RWPE2 (cell line): Measurements from ENCODE around the gene KRTCAP3.
A peak's percentile ranks its signal among the peaks of the same experiment; 100 is the strongest.

Source experiments
- ATAC-seq: fragments of 200-7000 bp; cut with Tn5 transposase; 3 replicates; pipeline ENCODE4 v1.9.1; 2021; ENCODE audit warnings: low read depth
- DNase-seq: peaks from one replicate; pipeline ENCODE4 v3.0.0-alpha.2; 2020; ENCODE audit warnings: low spot score
- H3K27ac ChIP-seq: fragments of 450-650 bp; 2 replicates; pipeline ENCODE4 v1.5.1; 2017; ENCODE audit warnings: mild to moderate bottlenecking; ENCODE audit not compliant: poor library complexity, severe bottlenecking
- H3K27me3 ChIP-seq: fragments of 250-450 bp; sonication (Bioruptor Pico); 2 replicates; pipeline ENCODE4 v1.5.1; 2021; ENCODE audit warnings: mild to moderate bottlenecking, moderate library complexity; ENCODE audit not compliant: insufficient read depth, poor library complexity, severe bottlenecking
- H3K36me3 ChIP-seq: fragments of 250-450 bp; sonication (Bioruptor Pico); 2 replicates; pipeline ENCODE4 v1.5.1; 2020; ENCODE audit warnings: low read depth, mild to moderate bottlenecking, moderate library complexity
- H3K4me1 ChIP-seq: fragments of 250-450 bp; sonication (Bioruptor Pico); 2 replicates; pipeline ENCODE4 v1.5.1; 2021; ENCODE audit warnings: mild to moderate bottlenecking, moderate library complexity; ENCODE audit not compliant: insufficient read depth, poor library complexity, severe bottlenecking
- H3K4me3 ChIP-seq: fragments of 250-450 bp; sonication (Bioruptor Pico); 2 replicates; pipeline ENCODE4 v1.5.1; 2021; ENCODE audit warnings: mild to moderate bottlenecking, moderate library complexity; ENCODE audit not compliant: severe bottlenecking
- H3K9me3 ChIP-seq: fragments of 250-450 bp; sonication (Bioruptor Pico); 2 replicates; pipeline ENCODE4 v1.5.1; 2021; ENCODE audit warnings: mild to moderate bottlenecking, moderate library complexity; ENCODE audit not compliant: severe bottlenecking
- TF ChIP-seq, protein P1 (sequence below): fragments of 450-650 bp; IDR thresholded peaks from one replicate; pipeline ENCODE4 v1.5.1; 2017; ENCODE audit warnings: mild to moderate bottlenecking, moderate library complexity; ENCODE audit not compliant: poor library complexity, severe bottlenecking

Gene KRTCAP3, protein sequence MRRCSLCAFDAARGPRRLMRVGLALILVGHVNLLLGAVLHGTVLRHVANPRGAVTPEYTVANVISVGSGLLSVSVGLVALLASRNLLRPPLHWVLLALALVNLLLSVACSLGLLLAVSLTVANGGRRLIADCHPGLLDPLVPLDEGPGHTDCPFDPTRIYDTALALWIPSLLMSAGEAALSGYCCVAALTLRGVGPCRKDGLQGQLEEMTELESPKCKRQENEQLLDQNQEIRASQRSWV

DNA sequence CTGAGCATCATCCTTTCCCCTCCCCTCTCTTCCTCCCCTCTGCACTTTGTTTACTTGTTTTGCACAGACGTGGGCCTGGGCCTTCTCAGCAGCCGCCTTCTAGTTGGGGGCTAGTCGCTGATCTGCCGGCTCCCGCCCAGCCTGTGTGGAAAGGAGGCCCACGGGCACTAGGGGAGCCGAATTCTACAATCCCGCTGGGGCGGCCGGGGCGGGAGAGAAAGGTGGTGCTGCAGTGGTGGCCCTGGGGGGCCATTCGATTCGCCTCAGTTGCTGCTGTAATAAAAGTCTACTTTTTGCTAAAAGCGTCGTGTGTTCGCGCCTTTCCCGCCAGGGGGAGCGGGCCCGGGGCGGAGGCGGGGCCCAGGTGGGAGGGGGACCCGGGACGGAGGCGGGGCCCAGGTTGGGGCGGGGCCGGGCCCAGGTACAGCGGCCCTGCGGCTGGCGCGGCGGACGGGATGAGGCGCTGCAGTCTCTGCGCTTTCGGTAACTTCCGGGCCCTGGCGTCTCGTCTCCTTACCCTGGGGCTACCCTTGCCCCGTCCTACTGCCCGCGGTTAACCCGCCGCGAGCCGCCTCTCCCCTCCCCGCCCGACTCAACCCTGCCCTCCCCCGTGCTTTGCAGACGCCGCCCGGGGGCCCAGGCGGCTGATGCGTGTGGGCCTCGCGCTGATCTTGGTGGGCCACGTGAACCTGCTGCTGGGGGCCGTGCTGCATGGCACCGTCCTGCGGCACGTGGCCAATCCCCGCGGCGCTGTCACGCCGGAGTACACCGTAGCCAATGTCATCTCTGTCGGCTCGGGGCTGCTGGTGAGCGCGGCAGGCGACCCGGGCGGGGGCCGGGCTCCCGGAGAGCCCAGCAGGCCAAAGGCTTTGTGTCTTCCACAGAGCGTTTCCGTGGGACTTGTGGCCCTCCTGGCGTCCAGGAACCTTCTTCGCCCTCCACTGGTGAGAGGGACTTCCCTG, at the start of gene KRTCAP3:
TSS of gene KRTCAP3 (plus strand) at position 424 of the 962 bp plus-strand sequence. CDS start at position 456, 32 bp downstream.
- no peaks in the 10 kb centered on the region for H3K9me3 ChIP-seq
- no peaks in the 10 kb centered on the region for H3K27me3 ChIP-seq
- DNase-seq, result peak; percentile 83
- H3K4me1 ChIP-seq, result peaks cover 11% of the 10 kb centered on the region
- peak within 1 kb of the TSS; percentile 44 for H3K27ac ChIP-seq
- H3K36me3 ChIP-seq, result peaks cover 47% of the 10 kb centered on the region
- TF ChIP-seq, protein P1, sequence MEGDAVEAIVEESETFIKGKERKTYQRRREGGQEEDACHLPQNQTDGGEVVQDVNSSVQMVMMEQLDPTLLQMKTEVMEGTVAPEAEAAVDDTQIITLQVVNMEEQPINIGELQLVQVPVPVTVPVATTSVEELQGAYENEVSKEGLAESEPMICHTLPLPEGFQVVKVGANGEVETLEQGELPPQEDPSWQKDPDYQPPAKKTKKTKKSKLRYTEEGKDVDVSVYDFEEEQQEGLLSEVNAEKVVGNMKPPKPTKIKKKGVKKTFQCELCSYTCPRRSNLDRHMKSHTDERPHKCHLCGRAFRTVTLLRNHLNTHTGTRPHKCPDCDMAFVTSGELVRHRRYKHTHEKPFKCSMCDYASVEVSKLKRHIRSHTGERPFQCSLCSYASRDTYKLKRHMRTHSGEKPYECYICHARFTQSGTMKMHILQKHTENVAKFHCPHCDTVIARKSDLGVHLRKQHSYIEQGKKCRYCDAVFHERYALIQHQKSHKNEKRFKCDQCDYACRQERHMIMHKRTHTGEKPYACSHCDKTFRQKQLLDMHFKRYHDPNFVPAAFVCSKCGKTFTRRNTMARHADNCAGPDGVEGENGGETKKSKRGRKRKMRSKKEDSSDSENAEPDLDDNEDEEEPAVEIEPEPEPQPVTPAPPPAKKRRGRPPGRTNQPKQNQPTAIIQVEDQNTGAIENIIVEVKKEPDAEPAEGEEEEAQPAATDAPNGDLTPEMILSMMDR, result peak; percentile 83
- ATAC-seq, result peak; percentile 91
- peak within 1 kb of the TSS; percentile 44 for H3K4me3 ChIP-seq

DNA sequence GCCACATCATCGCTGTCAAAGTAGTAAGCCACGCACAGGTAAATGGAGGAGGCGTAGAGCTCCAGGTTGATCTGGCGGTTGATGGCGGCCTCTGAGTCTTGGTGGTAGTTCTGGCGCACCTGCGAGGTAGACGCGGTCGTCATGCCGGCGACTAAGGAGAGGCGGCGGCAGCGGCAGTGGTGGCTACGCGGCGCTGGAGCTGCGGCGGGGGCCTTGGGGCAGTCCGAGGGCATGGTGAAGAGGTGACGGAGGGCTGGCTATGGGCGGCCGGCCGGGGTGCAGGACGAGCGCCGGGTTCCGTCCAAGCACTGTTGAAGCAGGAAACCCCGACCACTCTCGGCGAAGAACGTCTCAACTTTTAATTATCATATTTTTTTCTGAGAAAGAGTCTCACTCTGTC, 49.0 kb upstream of the KRTCAP3 start:
- no peak for ATAC-seq
- Histone ChIP-seq H3K9me3 (no peaks in the 10 kb centered on the region), H3K36me3 (peaks cover 15% of the 10 kb centered on the region), H3K4me1 (no peaks in the 10 kb centered on the region), H3K27ac (no peak overlapping the region), H3K4me3 (no peak overlapping the region), H3K27me3 (no peaks in the 10 kb centered on the region)
- DNase-seq, result no peak
- TF ChIP-seq, protein P1, result no peak

DNA sequence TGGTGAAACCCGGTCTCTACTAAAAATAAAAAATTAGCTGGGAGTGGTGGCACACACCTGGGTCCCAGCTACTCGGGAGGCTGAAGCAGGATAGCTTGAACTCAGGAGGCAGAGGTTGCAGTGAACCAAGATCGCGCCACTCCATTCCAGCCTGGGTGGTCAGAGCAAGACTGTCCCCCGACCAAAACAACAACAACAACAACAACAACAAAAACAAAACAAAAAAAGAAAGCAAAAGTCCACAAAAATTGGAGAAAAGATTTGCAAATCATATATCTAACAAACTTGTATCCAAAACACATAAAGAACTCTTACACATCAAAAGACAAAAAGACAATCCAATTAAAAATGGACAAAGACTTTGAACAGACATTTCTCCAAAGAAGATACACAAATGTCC, 43.2 kb upstream of the KRTCAP3 start:
- Histone ChIP-seq H3K4me1 (no peaks in the 10 kb centered on the region), H3K27me3 (no peaks in the 10 kb centered on the region), H3K27ac (no peak overlapping the region), H3K9me3 (no peaks in the 10 kb centered on the region), H3K4me3 (no peak overlapping the region), H3K36me3 (peaks cover 46% of the 10 kb centered on the region)
- TF ChIP-seq, protein P1, result no peak
- no peak for ATAC-seq
- DNase-seq, result no peak

DNA sequence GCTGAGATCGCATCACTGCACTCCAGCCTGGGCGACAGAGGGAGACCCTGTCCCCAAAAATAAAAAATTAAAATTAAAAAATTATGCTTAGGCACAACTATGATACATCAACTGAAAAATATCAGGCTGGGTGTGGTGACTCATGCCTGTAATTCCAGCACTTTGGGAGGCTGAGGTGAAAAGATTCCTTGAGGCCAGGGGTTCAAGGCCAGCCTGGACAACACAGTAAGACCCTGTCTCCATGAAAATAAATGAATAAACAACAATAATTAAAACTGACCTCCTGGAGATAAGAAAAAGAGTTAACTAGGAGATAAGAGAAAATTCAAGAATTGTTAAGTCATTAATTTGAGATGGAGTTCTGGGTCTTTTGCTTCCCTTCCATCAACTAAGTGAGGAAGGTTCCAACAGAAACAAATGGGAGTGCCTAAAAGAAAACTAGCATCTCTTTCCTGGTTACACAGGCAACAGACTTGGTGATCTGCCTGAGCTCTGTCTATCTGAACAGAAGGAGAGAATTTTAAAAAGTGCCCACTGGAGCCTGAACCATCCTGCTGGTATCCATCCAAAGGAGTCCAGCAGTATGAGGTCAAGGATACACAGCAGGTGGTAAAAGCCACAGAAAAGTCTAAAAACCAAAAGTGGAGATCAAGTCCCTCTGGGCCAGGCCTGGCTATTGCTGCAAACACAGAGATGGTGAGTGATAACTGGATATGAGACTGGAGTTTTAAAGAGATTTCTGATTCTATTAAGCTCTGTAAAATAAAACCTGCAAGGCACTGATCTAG, 41.6 kb upstream of the KRTCAP3 start:
- no peak overlapping the region for H3K27ac ChIP-seq
- H3K36me3 ChIP-seq, result peaks cover 54% of the 10 kb centered on the region
- H3K27me3 ChIP-seq, result no peaks in the 10 kb centered on the region
- no peaks in the 10 kb centered on the region for H3K9me3 ChIP-seq
- no peak for ATAC-seq
- no peak overlapping the region for H3K4me3 ChIP-seq
- TF ChIP-seq, protein P1, result no peak
- DNase-seq, result no peak
- no peaks in the 10 kb centered on the region for H3K4me1 ChIP-seq
